Left lung (tissue), 14 donors: Measurements from ENCODE around the gene GJB2. TPM values are rescaled to one million over a fixed set of nuclear protein-coding genes. Genes with fewer than 3 reads are reported as not detected.

ENCODE experiments used
- ATAC-seq: fragments of 200-7000 bp; cut with Tn5 transposase; one replicate; pipeline ENCODE4 v1.9.1; 2020; ENCODE audit warnings: moderate library complexity
- DNase-seq, 4 donors: peaks; one replicate each; pipeline ENCODE4 v3.0.0-alpha.2; 2013 to 2020
- H3K27ac ChIP-seq, 2 donors: fragments of 200-600 bp; sonication (generic) in 1 of 2; one replicate each; pipeline versions ENCODE4 v1.5.0 to v1.8.0; 2020 to 2021
- H3K27me3 ChIP-seq, 2 donors: fragments of 200-600 bp; sonication (generic) in 1 of 2; one replicate each; pipeline versions ENCODE4 v1.5.0 to v1.8.0; 2020 to 2021
- H3K36me3 ChIP-seq, 2 donors: fragments of 200-600 bp; sonication (generic) in 1 of 2; one replicate each; pipeline versions ENCODE4 v1.5.0 to v1.8.0; 2020 to 2021
- H3K4me1 ChIP-seq, 2 donors: fragments of 200-600 bp; one replicate each; pipeline ENCODE4 v1.8.0; 2021
- H3K4me3 ChIP-seq, 2 donors: fragments of 200-600 bp; sonication (generic) in 1 of 2; one replicate each; pipeline versions ENCODE4 v1.5.0 to v1.8.0; 2020 to 2021; ENCODE audit warnings: mild to moderate bottlenecking in 1 of 2
- H3K9me3 ChIP-seq, 2 donors: fragments of 200-600 bp; sonication (generic) in 1 of 2; one replicate each; pipeline versions ENCODE4 v1.5.0 to v1.8.0; 2020 to 2021
- CTCF ChIP-seq, 2 donors: fragments of 200-600 bp; sonication (generic) in 1 of 2; IDR thresholded peaks; one replicate each; pipeline versions ENCODE4 v1.5.0 to v1.8.0; 2021; ENCODE audit warnings: antibody characterized with exemption in 2 of 2
- intact Hi-C, 2 donors: fragments of 100-400 bp; cut with DNase I; formaldehyde crosslinking; loops; one replicate each; pipeline versions ENCODE4 v1.11.2 to v1.14.2; 2022
- long read RNA-seq, 12 donors: library from polyadenylated mRNA in 2 of 12; unstranded in 2 of 12; transcript quantifications; one replicate each; pipeline ENCODE4 v2.0.0 and lab custom pipeline, GENCODE V29; 2019 to 2026
- polyA plus RNA-seq, 6 donors: library from polyadenylated mRNA; unstranded; fragments of 120-200 nt; gene quantifications; one replicate each; pipeline ENCODE4 v1.2.1, GENCODE V29; 2013; ENCODE audit not compliant: insufficient read length in 6 of 6
- total RNA-seq, 2 donors: library from RNA; stranded (reverse); fragmentation: NEBNext Ultra II Directional; extraction: Animal tissue kit (Norgen Biotek cat#: 25700); gene quantifications; one replicate each; pipeline ENCODE4 v1.2.1, GENCODE V29; 2021
- donor health status: DM: no; HTN: yes; CAD: no.
- donor health status: DM: no; HTN: no; CAD: no.

The GJB2 gene
- 1 to 10 TPM; 1.3 to 4.3 TPM for total RNA-seq
- polyA plus RNA-seq: 1 to 10 TPM in 1 of 6 donors, under 1 TPM in 5; 0.42 to 1.1 (median 0.58) TPM
- long read RNA-seq, donor 1: 0 reads
- long read RNA-seq, donor 2: 0 reads
- long read RNA-seq, donor 3: 0 reads
- long read RNA-seq, donor 4, partial matches to known transcripts: 0 of 1 reads
- long read RNA-seq, donor 4, other reads (novel, unspliced or antisense): 0 of 1 reads
- long read RNA-seq, donor 5, partial matches to known transcripts: 0 of 2 reads
- long read RNA-seq, donor 5, other reads (novel, unspliced or antisense): 0 of 2 reads
- long read RNA-seq, donor 6: 0 reads
- long read RNA-seq, donor 7: 0 reads
- long read RNA-seq, donor 8: 0 reads
- long read RNA-seq, donor 9: 0 reads
- long read RNA-seq, donor 10, partial matches to known transcripts: 0 of 2 reads
- long read RNA-seq, donor 10, other reads (novel, unspliced or antisense): 0 of 2 reads
- long read RNA-seq, donor 11, partial matches to known transcripts: 0 of 5 reads
- long read RNA-seq, donor 11, other reads (novel, unspliced or antisense): 0 of 5 reads
- long read RNA-seq, donor 12: 0 reads

DNA sequence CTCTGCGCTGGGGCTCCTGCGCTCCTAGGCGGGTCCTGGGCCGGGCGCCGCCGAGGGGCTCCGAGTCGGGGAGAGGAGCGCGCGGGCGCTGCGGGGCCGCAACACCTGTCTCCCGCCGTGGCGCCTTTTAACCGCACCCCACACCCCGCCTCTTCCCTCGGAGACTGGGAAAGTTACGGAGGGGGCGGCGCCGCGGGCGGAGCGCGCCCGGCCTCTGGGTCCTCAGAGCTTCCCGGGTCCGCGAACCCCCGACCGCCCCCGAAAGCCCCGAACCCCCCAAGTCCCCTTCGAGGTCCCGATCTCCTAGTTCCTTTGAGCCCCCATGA, at the start of gene GJB2:
TSS of gene GJB2 (minus strand) at position 103 of the 326 bp plus-strand sequence. CDS start 3,357 bp downstream, outside the sequence.
- no peaks in the 10 kb centered on the region for H3K36me3 ChIP-seq
- no peak for TF ChIP-seq CTCF (IDR thresholded peaks at IDR 0.05)
- H3K4me1 ChIP-seq: peaks cover 18 to 32% of the 10 kb centered on the region in 2 donors
- ATAC-seq: peak; percentile 63
- DNase-seq: no peak
- H3K27ac ChIP-seq: no peak within 1 kb of the TSS
- H3K4me3 ChIP-seq: peak within 1 kb of the TSS; percentile 43 to 55
- no peaks in the 10 kb centered on the region for H3K9me3 ChIP-seq
- intact Hi-C loops: no loop called here
- H3K27me3 ChIP-seq: peaks cover 49 to 68% of the 10 kb centered on the region in 2 donors

DNA sequence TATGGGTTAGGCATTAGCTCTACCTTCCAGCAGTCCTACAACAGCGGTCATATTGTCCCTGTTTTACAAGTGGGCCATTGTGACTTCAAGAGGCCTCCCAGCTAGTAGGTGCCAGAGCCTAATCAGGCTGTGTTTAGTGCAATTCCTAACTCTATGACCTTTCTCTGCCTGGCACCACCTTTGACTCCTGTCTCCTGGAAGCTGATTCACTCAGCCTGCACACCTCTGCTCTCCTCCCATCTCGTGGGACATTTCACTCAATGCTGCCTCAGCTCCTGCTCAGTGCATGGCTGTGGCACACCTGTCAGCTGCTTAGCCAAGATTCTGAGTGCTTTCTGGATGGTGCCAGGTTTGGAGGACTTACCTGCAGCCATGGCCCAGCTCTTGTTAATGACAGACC, 48.9 kb upstream of the GJB2 start:
- Histone ChIP-seq H3K27ac (no peak overlapping the region), H3K9me3 (no peaks in the 10 kb centered on the region), H3K4me1 (no peaks in the 10 kb centered on the region), H3K27me3 (peaks cover 0 to 19% of the 10 kb centered on the region in 2 donors), H3K4me3 (no peak overlapping the region), H3K36me3 (no peaks in the 10 kb centered on the region)
- intact Hi-C loops: no loop called here
- DNase-seq (no peak), ATAC-seq (peak; percentile 60)
- TF ChIP-seq CTCF (IDR thresholded peaks at IDR 0.05): no peak

GRCh38 chr13:20239748-20240147, 47.0 kb upstream of the GJB2 start:
- no peaks in the 10 kb centered on the region for H3K9me3 ChIP-seq
- no peak for DNase-seq
- H3K36me3 ChIP-seq: no peaks in the 10 kb centered on the region
- H3K27ac ChIP-seq: no peak overlapping the region
- H3K4me3 ChIP-seq: no peak overlapping the region
- no peak for TF ChIP-seq CTCF (IDR thresholded peaks at IDR 0.05)
- intact Hi-C loops: no loop called here
- H3K4me1 ChIP-seq: no peaks in the 10 kb centered on the region
- ATAC-seq: no peak
- peaks cover 0 to 32% of the 10 kb centered on the region in 2 donors for H3K27me3 ChIP-seq

DNA sequence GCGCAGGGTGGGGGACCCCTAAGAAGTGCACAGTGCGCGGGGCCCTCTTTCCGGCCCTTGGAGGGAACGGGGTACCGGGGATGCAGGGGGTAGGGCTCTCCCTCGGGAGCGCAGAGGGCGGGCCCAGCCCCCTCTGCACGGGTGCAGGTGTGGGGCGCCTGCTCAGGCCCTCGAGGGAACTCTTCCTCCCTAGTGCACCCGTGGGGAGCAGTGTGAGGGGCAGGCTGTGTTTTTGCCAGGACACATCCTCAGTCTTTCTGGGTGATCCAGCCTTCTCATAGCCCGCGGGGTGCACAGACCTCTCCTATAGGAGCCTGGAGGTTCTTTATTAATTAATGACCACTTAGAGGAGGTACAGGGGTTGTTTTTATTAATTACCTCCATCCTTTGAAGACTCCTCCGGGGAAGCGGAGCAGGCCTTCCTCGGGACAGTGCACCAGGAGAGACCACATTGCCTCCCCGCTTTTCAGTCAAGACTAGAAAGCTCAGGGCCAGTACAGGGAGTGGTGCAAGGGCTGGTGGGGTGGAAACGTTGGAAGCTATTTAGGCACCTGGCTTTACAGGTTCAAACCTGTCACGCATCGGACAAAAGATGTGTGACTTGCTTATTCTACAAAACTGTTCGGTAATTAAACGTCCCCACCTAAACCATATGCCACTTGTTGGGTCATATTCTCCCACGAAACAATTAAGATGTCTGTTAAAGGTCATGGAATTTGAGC, 40.0 kb upstream of the GJB2 start:
- H3K4me1 ChIP-seq: peaks cover 4 to 18% of the 10 kb centered on the region in 2 donors
- no peaks in the 10 kb centered on the region for H3K9me3 ChIP-seq
- peaks cover 27 to 85% of the 10 kb centered on the region in 2 donors for H3K27me3 ChIP-seq
- DNase-seq (no peak), ATAC-seq (peak; percentile 14)
- intact Hi-C loops: no loop called here
- no peak for TF ChIP-seq CTCF (IDR thresholded peaks at IDR 0.05)
- H3K27ac ChIP-seq: no peak overlapping the region
- H3K4me3 ChIP-seq: peak overlapping the region in 1 of 2 donors; percentile 37
- no peaks in the 10 kb centered on the region for H3K36me3 ChIP-seq
